SH-SY5Y (cell line): ENCODE measurements around the gene DUSP16.

Source experiments
- GATA2 ChIP-seq: IDR thresholded peaks from 2 replicates; pipeline ENCODE4 v1.6.1; 2011; ENCODE audit warnings: mild to moderate bottlenecking, low read depth, low read length
- GATA3 ChIP-seq: IDR thresholded peaks from 2 replicates; pipeline ENCODE4 v1.6.1; 2011; ENCODE audit warnings: low read depth, mild to moderate bottlenecking, low read length, moderate library complexity

- peak; percentile 22; the same call in 1 of the 2 replicates for TF ChIP-seq GATA3
- TF ChIP-seq GATA2 = peak; percentile 50
These were observed 28.3 kb downstream of the DUSP16 start for GRCh38 chr12:12534166-12534866.
